Endodermal cell (in vitro differentiated cells): ENCODE measurements around the gene ANKRD1. TPM values are rescaled to one million over a fixed set of nuclear protein-coding genes. Genes with fewer than 3 reads are reported as not detected.

Source experiments
- DNase-seq: peaks from one replicate; pipeline ENCODE4 v3.0.0-alpha.2; 2017
- H3K27ac ChIP-seq: 2 replicates; pipeline ENCODE4 v1.5.1; 2013; ENCODE audit warnings: mild to moderate bottlenecking, low read depth, low read length, moderate library complexity
- H3K27me3 ChIP-seq: 2 replicates; pipeline ENCODE4 v1.6.1; 2013; ENCODE audit warnings: mild to moderate bottlenecking, low read length, moderate library complexity; ENCODE audit not compliant: insufficient read depth, control insufficient read depth, poor library complexity, severe bottlenecking
- H3K36me3 ChIP-seq: 2 replicates; pipeline ENCODE4 v1.7.0; 2013; ENCODE audit warnings: mild to moderate bottlenecking, low read length, moderate library complexity; ENCODE audit not compliant: control insufficient read depth, insufficient read depth
- H3K4me1 ChIP-seq: one replicate; pipeline ENCODE4 v1.7.0; 2013; ENCODE audit warnings: low read length; ENCODE audit not compliant: control insufficient read depth, insufficient read depth
- H3K4me3 ChIP-seq: 2 replicates; pipeline ENCODE4 v1.5.1; 2013; ENCODE audit warnings: mild to moderate bottlenecking, low read length, moderate library complexity
- H3K9ac ChIP-seq: 2 replicates; pipeline ENCODE4 v1.6.1; 2013; ENCODE audit warnings: mild to moderate bottlenecking, low read length, moderate library complexity; ENCODE audit not compliant: poor library complexity, severe bottlenecking; ENCODE audit errors: extremely low read depth
- H3K9me3 ChIP-seq: 2 replicates; pipeline ENCODE4 v1.6.1; 2013; ENCODE audit warnings: mild to moderate bottlenecking, low read length, moderate library complexity; ENCODE audit not compliant: control insufficient read depth
- H3K27ac Mint-ChIP-seq: 2 replicates; pipeline ENCODE4 v1.8.0; 2020; ENCODE audit warnings: mixed read lengths
- H3K27me3 Mint-ChIP-seq: 2 replicates; pipeline ENCODE4 v1.8.0; 2021; ENCODE audit warnings: mild to moderate bottlenecking, mixed read lengths; ENCODE audit not compliant: insufficient read depth
- H3K36me3 Mint-ChIP-seq: 2 replicates; pipeline ENCODE4 v1.8.0; 2020; ENCODE audit warnings: low read depth, mixed read lengths
- H3K4me1 Mint-ChIP-seq: 2 replicates; pipeline ENCODE4 v1.8.0; 2020; ENCODE audit warnings: mixed read lengths
- H3K4me3 Mint-ChIP-seq: 2 replicates; pipeline ENCODE4 v1.8.0; 2020; ENCODE audit warnings: mild to moderate bottlenecking, moderate library complexity, mixed read lengths
- H3K9me3 Mint-ChIP-seq: 2 replicates; pipeline ENCODE4 v1.8.0; 2020; ENCODE audit warnings: mild to moderate bottlenecking, mixed read lengths
- CTCF ChIP-seq: fragments of 200-600 bp; sonication (generic); conservative IDR thresholded peaks from 2 replicates; pipeline ENCODE4 v1.5.0; 2021; ENCODE audit warnings: antibody characterized with exemption, mild to moderate bottlenecking
- WGBS, 2 experiments: methylation state at CpG; one replicate each; pipeline versions ENCODE4 v1.1.5 to v1.1.7; 2013; ENCODE audit warnings: missing lambda C conversion rate in 2 of 2, mixed read lengths in 1 of 2; ENCODE audit not compliant: insufficient coverage in 1 of 2, insufficient read length in 1 of 2; 5-methylcytosine and 5-hydroxymethylcytosine counted together
- total RNA-seq, 2 donors: library from RNA; stranded (reverse); fragmentation: NEBNext Ultra II Directional in 1 of 2; extraction: Animal tissue kit (Norgen Biotek cat#: 25700) in 1 of 2; gene quantifications; 2 replicates in 1 of 2; 3 replicates in 1 of 2; pipeline ENCODE4 v1.2.1, GENCODE V29; 2021

Gene ANKRD1
- total RNA-seq, 2 donors from 2014 or later: 19.6 to 42.6 TPM

- H3K4me1 Mint-ChIP-seq: peaks cover 33% of the 10 kb centered on the region
- DNase-seq: no peak
- peaks cover 9% of the 10 kb centered on the region for H3K36me3 Mint-ChIP-seq
- peaks cover 90% of the 10 kb centered on the region for H3K27me3 Mint-ChIP-seq
- H3K27ac Mint-ChIP-seq: no peak overlapping the region
- H3K27ac ChIP-seq: no peak overlapping the region
- no peak overlapping the region for H3K4me3 ChIP-seq
- H3K9me3 Mint-ChIP-seq: no peaks in the 10 kb centered on the region
- 96 to 97% methylated on average over 10 of the region's 10 CpGs for WGBS, 2 experiments
- peaks cover 75% of the 10 kb centered on the region for H3K36me3 ChIP-seq
- peaks cover 9% of the 10 kb centered on the region for H3K4me1 ChIP-seq
- no peak for TF ChIP-seq CTCF
- no peaks in the 10 kb centered on the region for H3K27me3 ChIP-seq
- H3K9ac ChIP-seq: no peak overlapping the region
- no peaks in the 10 kb centered on the region for H3K9me3 ChIP-seq
- no peak overlapping the region for H3K4me3 Mint-ChIP-seq
These were observed 5.7 kb downstream of the ANKRD1 start for GRCh38 chr10:90914992-90915765.

- no peak for DNase-seq
- no peaks in the 10 kb centered on the region for H3K9me3 ChIP-seq
- H3K27ac Mint-ChIP-seq: no peak overlapping the region
- peaks cover 9% of the 10 kb centered on the region for H3K4me1 ChIP-seq
- H3K4me3 ChIP-seq: no peak overlapping the region
- H3K27me3 Mint-ChIP-seq: peaks cover 86% of the 10 kb centered on the region
- peaks cover 9% of the 10 kb centered on the region for H3K36me3 Mint-ChIP-seq
- no peak overlapping the region for H3K4me3 Mint-ChIP-seq
- H3K9ac ChIP-seq: no peak overlapping the region
- H3K4me1 Mint-ChIP-seq: peaks cover 21% of the 10 kb centered on the region
- TF ChIP-seq CTCF: no peak
- H3K27ac ChIP-seq: no peak overlapping the region
- WGBS, 2 experiments: 90% methylated on average over 1 to 2 of the region's 2 CpGs
- no peaks in the 10 kb centered on the region for H3K9me3 Mint-ChIP-seq
- H3K27me3 ChIP-seq: no peaks in the 10 kb centered on the region
- peaks cover 67% of the 10 kb centered on the region for H3K36me3 ChIP-seq
These were observed 7.0 kb downstream of the ANKRD1 start for GRCh38 chr10:90913774-90914420.

- no peak overlapping the region for H3K9ac ChIP-seq
- DNase-seq: no peak
- no peak overlapping the region for H3K4me3 ChIP-seq
- no peaks in the 10 kb centered on the region for H3K9me3 Mint-ChIP-seq
- no peaks in the 10 kb centered on the region for H3K9me3 ChIP-seq
- no peak overlapping the region for H3K4me3 Mint-ChIP-seq
- H3K27ac ChIP-seq: no peak overlapping the region
- H3K36me3 ChIP-seq: peaks cover 58% of the 10 kb centered on the region
- H3K27me3 Mint-ChIP-seq: peaks cover 79% of the 10 kb centered on the region
- peaks cover 16% of the 10 kb centered on the region for H3K4me1 Mint-ChIP-seq
- H3K27me3 ChIP-seq: no peaks in the 10 kb centered on the region
- WGBS, 2 experiments: 88 to 94% methylated on average over 7 of the region's 7 CpGs
- H3K4me1 ChIP-seq: peaks cover 9% of the 10 kb centered on the region
- H3K36me3 Mint-ChIP-seq: peaks cover 9% of the 10 kb centered on the region
- no peak overlapping the region for H3K27ac Mint-ChIP-seq
- TF ChIP-seq CTCF: no peak
These were observed 7.9 kb downstream of the ANKRD1 start for GRCh38 chr10:90912854-90913479.
